ENCODE data around the gene SIGLEC1. TPM values are rescaled to one million over a fixed set of nuclear protein-coding genes. Genes with fewer than 3 reads are reported as not detected.

Gene SIGLEC1
- total RNA-seq, 1 donor from 2014 or later, result not detected

- no peak for DNase-seq (ENCODE audit: low read depth)
- no peak for TF ChIP-seq CTCF (conservative IDR thresholded peaks at IDR 0.05; ENCODE audit: low read depth, low read length)
- no peak overlapping the region for H3K4me3 ChIP-seq (ENCODE audit: low read depth, low read length)
Measured at GRCh38 chr20:3720068-3720467, 7.7 kb upstream of the SIGLEC1 start.

- H3K4me3 ChIP-seq (ENCODE audit: low read depth, low read length), result no peak overlapping the region
- no peak for DNase-seq (ENCODE audit: low read depth)
- TF ChIP-seq CTCF (conservative IDR thresholded peaks at IDR 0.05; ENCODE audit: low read depth, low read length), result no peak
Measured at GRCh38 chr20:3719046-3719445, 6.6 kb upstream of the SIGLEC1 start.

GRCh38 chr20:3716195-3716834 lies 3.9 kb upstream of the SIGLEC1 start:
- DNase-seq (ENCODE audit: low read depth), result no peak
- H3K4me3 ChIP-seq (ENCODE audit: low read depth, low read length), result no peak overlapping the region
- TF ChIP-seq CTCF (conservative IDR thresholded peaks at IDR 0.05; ENCODE audit: low read depth, low read length), result peak; percentile 87

GRCh38 chr20:3714092-3714491 lies 1.7 kb upstream of the SIGLEC1 start:
- no peak overlapping the region for H3K4me3 ChIP-seq (ENCODE audit: low read depth, low read length)
- DNase-seq (ENCODE audit: low read depth), result no peak
- TF ChIP-seq CTCF (conservative IDR thresholded peaks at IDR 0.05; ENCODE audit: low read depth, low read length), result no peak

- no peak for DNase-seq (ENCODE audit: low read depth)
- no peak overlapping the region for H3K4me3 ChIP-seq (ENCODE audit: low read depth, low read length)
- no peak for TF ChIP-seq CTCF (conservative IDR thresholded peaks at IDR 0.05; ENCODE audit: low read depth, low read length)
Measured at GRCh38 chr20:3711484-3711941, 887 bp downstream of the SIGLEC1 start.

GRCh38 chr20:3710703-3711483 lies 1.5 kb downstream of the SIGLEC1 start:
- peak; percentile 88 for TF ChIP-seq CTCF (conservative IDR thresholded peaks at IDR 0.05; ENCODE audit: low read depth, low read length)
- no peak overlapping the region for H3K4me3 ChIP-seq (ENCODE audit: low read depth, low read length)
- no peak for DNase-seq (ENCODE audit: low read depth)
